ENCODE measurements around the gene FOXJ3.

- no peak for TF ChIP-seq YY1 (IDR thresholded peaks at IDR 0.05; ENCODE audit: insufficient read depth, insufficient read length)
- TF ChIP-seq ZNF274 (IDR thresholded peaks at IDR 0.05; ENCODE audit: low read depth, low read length), result no peak
Observed at GRCh38 chr1:42210421-42211133, 124.5 kb downstream of the FOXJ3 start.
